KMS-11 (cell line): Measurements from ENCODE around the gene FOXD1.

ENCODE experiments used
- H2AFZ ChIP-seq: fragments of 200-600 bp; sonication (generic); 2 replicates; pipeline ENCODE4 v1.6.1; 2016; ENCODE audit warnings: antibody characterized with exemption, mixed run types, low read depth
- H3K27ac ChIP-seq: fragments of 200-600 bp; sonication (generic); 2 replicates; pipeline ENCODE4 v1.6.1; 2016; ENCODE audit warnings: mild to moderate bottlenecking, mixed run types
- H3K27me3 ChIP-seq: fragments of 200-600 bp; sonication (generic); 2 replicates; pipeline ENCODE4 v1.6.1; 2017; ENCODE audit warnings: mild to moderate bottlenecking, low read depth, mixed run types, moderate library complexity; ENCODE audit not compliant: insufficient read depth
- H3K36me3 ChIP-seq: fragments of 200-600 bp; sonication (generic); 2 replicates; pipeline ENCODE4 v1.6.1; 2017; ENCODE audit warnings: mild to moderate bottlenecking, mixed run types; ENCODE audit not compliant: insufficient read depth
- H3K4me1 ChIP-seq: fragments of 200-600 bp; sonication (generic); 2 replicates; pipeline ENCODE4 v1.6.1; 2016; ENCODE audit warnings: mild to moderate bottlenecking, low read depth, mixed run types; ENCODE audit not compliant: poor library complexity, severe bottlenecking
- H3K4me2 ChIP-seq: fragments of 200-600 bp; sonication (generic); 2 replicates; pipeline ENCODE4 v1.7.0; 2016; ENCODE audit warnings: mild to moderate bottlenecking, mixed run types
- H3K4me3 ChIP-seq: fragments of 200-600 bp; sonication (generic); IDR thresholded peaks from 2 replicates; pipeline ENCODE4 v1.6.1; 2017; ENCODE audit warnings: low read depth, low read length, mixed read lengths; ENCODE audit not compliant: insufficient read depth
- H3K79me2 ChIP-seq: fragments of 200-600 bp; sonication (generic); 2 replicates; pipeline ENCODE4 v1.6.1; 2016; ENCODE audit warnings: low read depth, mixed run types; ENCODE audit not compliant: insufficient read depth
- H3K9ac ChIP-seq: fragments of 200-600 bp; sonication (generic); 2 replicates; pipeline ENCODE4 v1.6.1; 2016; ENCODE audit warnings: mild to moderate bottlenecking, mixed run types
- H4K20me1 ChIP-seq: fragments of 200-600 bp; sonication (generic); 2 replicates; pipeline ENCODE4 v1.6.1; 2016; ENCODE audit warnings: mild to moderate bottlenecking, mixed run types; ENCODE audit not compliant: insufficient read depth
- TF ChIP-seq, protein P1 (sequence below): fragments of 200-600 bp; sonication (generic); conservative IDR thresholded peaks from 2 replicates; pipeline ENCODE4 v1.6.1; 2017; ENCODE audit warnings: low read depth, mild to moderate bottlenecking, antibody characterized with exemption, low read length, moderate library complexity, mixed read lengths

Gene FOXD1

DNA sequence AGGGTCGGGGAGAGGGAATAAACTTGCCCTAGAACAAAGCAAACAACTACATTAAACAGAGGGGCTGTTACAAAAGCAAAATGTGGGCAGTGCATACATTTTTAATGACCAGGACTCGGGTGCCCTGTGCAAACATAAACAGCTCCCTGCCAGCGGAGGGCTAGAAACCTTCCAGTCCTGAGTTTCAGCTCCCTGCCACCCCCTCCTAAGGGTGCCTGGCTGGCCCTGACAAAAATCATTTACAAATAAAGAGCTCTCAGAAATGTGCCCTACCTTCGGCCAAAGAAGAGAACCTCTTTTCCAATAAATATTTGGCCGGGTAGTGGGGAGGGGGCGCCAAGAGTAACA lies 29.5 kb downstream of the FOXD1 start:
- Histone ChIP-seq H3K4me3 (no peak overlapping the region), H3K9ac (no peak overlapping the region), H2AFZ (no peak overlapping the region), H3K79me2 (no peaks in the 10 kb centered on the region), H3K27me3 (no peaks in the 10 kb centered on the region), H3K4me2 (no peak overlapping the region), H3K4me1 (no peaks in the 10 kb centered on the region), H4K20me1 (no peaks in the 10 kb centered on the region), H3K27ac (no peak overlapping the region), H3K36me3 (no peaks in the 10 kb centered on the region)
- TF ChIP-seq, protein P1, sequence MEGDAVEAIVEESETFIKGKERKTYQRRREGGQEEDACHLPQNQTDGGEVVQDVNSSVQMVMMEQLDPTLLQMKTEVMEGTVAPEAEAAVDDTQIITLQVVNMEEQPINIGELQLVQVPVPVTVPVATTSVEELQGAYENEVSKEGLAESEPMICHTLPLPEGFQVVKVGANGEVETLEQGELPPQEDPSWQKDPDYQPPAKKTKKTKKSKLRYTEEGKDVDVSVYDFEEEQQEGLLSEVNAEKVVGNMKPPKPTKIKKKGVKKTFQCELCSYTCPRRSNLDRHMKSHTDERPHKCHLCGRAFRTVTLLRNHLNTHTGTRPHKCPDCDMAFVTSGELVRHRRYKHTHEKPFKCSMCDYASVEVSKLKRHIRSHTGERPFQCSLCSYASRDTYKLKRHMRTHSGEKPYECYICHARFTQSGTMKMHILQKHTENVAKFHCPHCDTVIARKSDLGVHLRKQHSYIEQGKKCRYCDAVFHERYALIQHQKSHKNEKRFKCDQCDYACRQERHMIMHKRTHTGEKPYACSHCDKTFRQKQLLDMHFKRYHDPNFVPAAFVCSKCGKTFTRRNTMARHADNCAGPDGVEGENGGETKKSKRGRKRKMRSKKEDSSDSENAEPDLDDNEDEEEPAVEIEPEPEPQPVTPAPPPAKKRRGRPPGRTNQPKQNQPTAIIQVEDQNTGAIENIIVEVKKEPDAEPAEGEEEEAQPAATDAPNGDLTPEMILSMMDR: no peak

DNA sequence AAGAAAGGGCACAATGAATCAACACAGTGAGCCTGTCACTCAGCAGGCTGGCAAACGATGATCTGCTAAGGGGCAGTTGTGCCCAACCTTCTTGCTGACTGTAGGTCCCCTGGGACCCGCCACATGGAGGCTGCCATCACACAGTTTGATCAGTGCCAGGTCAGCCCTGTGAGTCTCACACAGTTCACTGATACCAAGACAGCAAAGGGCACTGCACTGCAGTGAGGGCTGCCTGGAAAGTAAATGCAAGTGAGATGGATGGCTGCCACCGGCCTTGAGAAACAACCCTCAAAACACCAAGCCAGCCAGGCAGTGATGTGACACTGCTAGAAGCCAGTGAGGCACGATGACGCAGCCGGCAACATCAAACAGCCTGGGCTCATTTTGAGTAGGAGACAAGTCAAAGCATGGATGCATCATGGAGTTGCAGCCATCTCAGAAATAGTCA lies 30.3 kb downstream of the FOXD1 start:
- H3K4me1 ChIP-seq: no peaks in the 10 kb centered on the region
- H3K4me2 ChIP-seq: no peak overlapping the region
- TF ChIP-seq, protein P1: no peak
- no peaks in the 10 kb centered on the region for H3K79me2 ChIP-seq
- H3K27me3 ChIP-seq: no peaks in the 10 kb centered on the region
- H3K4me3 ChIP-seq: no peak overlapping the region
- H4K20me1 ChIP-seq: no peaks in the 10 kb centered on the region
- H3K27ac ChIP-seq: no peak overlapping the region
- H3K9ac ChIP-seq: no peak overlapping the region
- H3K36me3 ChIP-seq: no peaks in the 10 kb centered on the region
- H2AFZ ChIP-seq: no peak overlapping the region

DNA sequence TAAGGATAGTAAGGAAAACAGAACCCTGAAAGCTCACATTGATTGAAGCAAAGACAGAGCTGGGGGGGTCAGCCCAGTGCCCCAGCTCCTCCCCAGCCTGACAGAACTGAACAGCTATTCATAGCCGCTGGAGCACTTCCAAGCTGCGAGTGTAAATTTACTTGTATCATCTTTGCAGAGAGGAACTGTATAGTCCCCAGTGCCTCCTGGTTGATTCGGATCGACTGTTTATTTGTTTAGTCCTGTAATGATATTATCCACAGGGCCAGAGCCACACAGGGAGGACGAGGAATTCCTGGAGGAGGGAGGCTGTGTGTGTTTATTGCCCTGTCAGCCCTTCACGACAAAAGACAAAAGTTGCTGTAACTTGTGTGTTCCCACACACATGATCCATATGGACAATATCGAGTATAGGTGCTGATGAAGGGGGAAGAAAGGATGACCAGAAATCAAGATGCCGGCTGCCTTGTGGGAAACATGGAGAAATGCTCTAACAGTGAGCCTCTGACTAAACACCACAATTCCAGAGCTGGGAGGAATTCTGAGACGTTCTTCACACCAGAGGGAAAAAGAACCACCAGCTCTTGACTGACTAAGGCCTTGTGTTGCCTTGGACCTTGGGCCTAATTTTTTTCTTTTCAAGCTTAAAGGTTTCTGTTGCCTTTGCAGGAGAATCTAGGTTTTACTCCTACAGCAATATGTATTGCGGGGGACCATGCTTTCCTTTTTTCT lies 31.1 kb downstream of the FOXD1 start:
- Histone ChIP-seq H3K4me2 (no peak overlapping the region), H4K20me1 (no peaks in the 10 kb centered on the region), H3K27ac (no peak overlapping the region), H3K4me1 (no peaks in the 10 kb centered on the region), H3K27me3 (no peaks in the 10 kb centered on the region), H2AFZ (no peak overlapping the region), H3K36me3 (no peaks in the 10 kb centered on the region), H3K9ac (no peak overlapping the region), H3K79me2 (no peaks in the 10 kb centered on the region), H3K4me3 (no peak overlapping the region)
- TF ChIP-seq, protein P1: no peak

DNA sequence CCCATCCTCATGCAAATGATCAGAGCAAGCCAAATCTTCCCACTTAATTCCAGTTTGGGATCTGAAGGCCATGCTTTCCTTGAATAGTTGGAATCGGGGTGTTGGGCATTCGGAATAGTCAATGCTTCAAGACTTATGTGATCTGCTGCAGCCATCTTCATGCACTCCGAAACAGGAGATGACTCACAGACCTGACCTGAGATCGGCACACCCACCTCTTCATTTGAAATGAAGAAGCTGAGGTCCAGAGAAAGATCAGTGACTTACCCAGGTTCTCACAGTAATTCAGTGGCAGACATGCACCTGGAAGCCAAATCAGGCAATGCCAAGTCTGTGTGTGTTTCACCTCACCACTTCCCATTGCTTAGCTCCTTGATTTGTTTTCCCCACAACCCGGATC lies 33.0 kb downstream of the FOXD1 start:
- Histone ChIP-seq H3K4me3 (no peak overlapping the region), H3K9ac (no peak overlapping the region), H3K4me2 (no peak overlapping the region), H2AFZ (no peak overlapping the region), H3K36me3 (no peaks in the 10 kb centered on the region), H3K27me3 (no peaks in the 10 kb centered on the region), H3K4me1 (no peaks in the 10 kb centered on the region), H4K20me1 (no peaks in the 10 kb centered on the region), H3K79me2 (no peaks in the 10 kb centered on the region), H3K27ac (no peak overlapping the region)
- TF ChIP-seq, protein P1: no peak
